Measurements from ENCODE around the gene HS6ST3.

The HS6ST3 gene

DNA sequence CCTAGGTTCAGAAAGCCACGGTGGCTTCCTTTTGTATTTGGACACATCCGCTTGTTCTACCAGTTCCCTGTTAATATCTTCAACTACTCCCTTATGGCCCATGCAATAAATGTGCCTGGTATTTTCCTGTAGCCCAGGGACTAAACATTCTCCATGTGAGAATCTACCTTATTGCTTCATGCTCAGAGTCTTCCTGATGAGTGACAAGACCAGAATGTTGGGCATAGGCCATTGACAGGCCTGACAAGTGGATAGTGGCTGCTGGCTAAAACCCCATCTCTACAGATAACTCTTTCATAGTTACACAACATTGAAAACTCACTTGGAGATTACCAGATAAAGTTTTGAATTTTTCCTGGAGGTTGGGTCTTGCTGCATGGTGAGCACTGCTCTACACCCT, 449.9 kb downstream of the HS6ST3 start:
- WGBS: 96% methylated on average over 2 of the region's 2 CpGs
- H2BK120ac ChIP-seq (ENCODE audit: low read depth, low read length): no peak overlapping the region
- H3K36me3 ChIP-seq (ENCODE audit: control insufficient read depth in 1 of 2, insufficient read depth in 2 of 2, low read depth in 1 of 2, low read length in 2 of 2): no peaks in the 10 kb centered on the region
- H3K4me1 ChIP-seq (ENCODE audit: control insufficient read depth, insufficient read depth, low read depth, low read length): no peaks in the 10 kb centered on the region
- no peak overlapping the region for H3K4me2 ChIP-seq (ENCODE audit: low read length, poor library complexity, severe bottlenecking)
- H2AFZ ChIP-seq (ENCODE audit: low read depth, low read length): no peak overlapping the region
- no peak overlapping the region for H2BK15ac ChIP-seq (ENCODE audit: low read depth, poor library complexity, severe bottlenecking)
- no peak overlapping the region for H4K91ac ChIP-seq (ENCODE audit: low read length)
- no peak overlapping the region for H3K4me3 ChIP-seq (ENCODE audit: insufficient read depth in 1 of 2, low read depth in 1 of 2, low read length in 2 of 2)
- H3K27me3 ChIP-seq (ENCODE audit: control insufficient read depth in 1 of 2, insufficient read depth in 1 of 2, low read length in 2 of 2): no peaks in the 10 kb centered on the region
- H4K8ac ChIP-seq (ENCODE audit: low read length): no peak overlapping the region
- H2BK5ac ChIP-seq (ENCODE audit: low read depth, low read length, poor library complexity, severe bottlenecking): no peak overlapping the region
- no peak overlapping the region for H2BK12ac ChIP-seq (ENCODE audit: low read length in 2 of 2)
- peaks cover 2% of the 10 kb centered on the region for H3K9me3 ChIP-seq (ENCODE audit: control insufficient read depth, low read length)
- H2AK5ac ChIP-seq (ENCODE audit: low read length, severe bottlenecking): no peak overlapping the region
- H3K9ac ChIP-seq (ENCODE audit: low read length): no peak overlapping the region
- no peak overlapping the region for H3K14ac ChIP-seq (ENCODE audit: low read length in 2 of 2)
- H3K23ac ChIP-seq (ENCODE audit: low read length in 2 of 2): no peak overlapping the region
- no peaks in the 10 kb centered on the region for H3K79me1 ChIP-seq (replicated peaks; ENCODE audit: low read length, poor library complexity, severe bottlenecking)
- H3K18ac ChIP-seq (ENCODE audit: low read depth in 1 of 2, low read length in 2 of 2): no peak overlapping the region
- no peak overlapping the region for H3K27ac ChIP-seq (ENCODE audit: low read length, poor library complexity, severe bottlenecking)
- H3K4ac ChIP-seq (ENCODE audit: low read depth in 1 of 2, low read length in 2 of 2): no peak overlapping the region
- DNase-seq: no peak

DNA sequence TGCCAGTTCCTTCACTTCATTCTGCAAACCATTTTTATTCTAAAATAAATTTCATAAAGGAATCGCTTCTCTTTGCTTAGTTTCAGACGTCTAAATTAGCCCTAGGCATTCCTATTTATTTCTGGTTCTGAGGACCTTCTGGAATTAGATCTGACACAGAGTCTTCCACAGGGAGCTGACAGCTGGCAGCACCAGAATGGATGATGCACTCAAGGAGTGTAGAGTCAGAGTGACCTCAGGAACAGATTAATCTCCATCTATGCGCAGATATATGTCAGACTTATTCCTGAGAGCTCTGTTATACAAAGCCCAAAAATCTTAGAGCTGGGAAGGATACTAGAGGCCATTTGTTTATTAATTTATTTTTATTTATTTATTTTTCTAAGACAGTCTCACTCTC, 450.8 kb downstream of the HS6ST3 start:
- no peak overlapping the region for H2BK5ac ChIP-seq (ENCODE audit: low read depth, low read length, poor library complexity, severe bottlenecking)
- no peak overlapping the region for H3K23ac ChIP-seq (ENCODE audit: low read length in 2 of 2)
- H3K9me3 ChIP-seq (ENCODE audit: control insufficient read depth, low read length): peaks cover 2% of the 10 kb centered on the region
- no peaks in the 10 kb centered on the region for H3K4me1 ChIP-seq (ENCODE audit: control insufficient read depth, insufficient read depth, low read depth, low read length)
- no peak overlapping the region for H3K18ac ChIP-seq (ENCODE audit: low read depth in 1 of 2, low read length in 2 of 2)
- no peaks in the 10 kb centered on the region for H3K36me3 ChIP-seq (ENCODE audit: control insufficient read depth in 1 of 2, insufficient read depth in 2 of 2, low read depth in 1 of 2, low read length in 2 of 2)
- peak; percentile 7 for DNase-seq
- H3K9ac ChIP-seq (ENCODE audit: low read length): no peak overlapping the region
- no peak overlapping the region for H3K14ac ChIP-seq (ENCODE audit: low read length in 2 of 2)
- H2AFZ ChIP-seq (ENCODE audit: low read depth, low read length): no peak overlapping the region
- no peak overlapping the region for H4K91ac ChIP-seq (ENCODE audit: low read length)
- H2BK15ac ChIP-seq (ENCODE audit: low read depth, poor library complexity, severe bottlenecking): no peak overlapping the region
- no peaks in the 10 kb centered on the region for H3K27me3 ChIP-seq (ENCODE audit: control insufficient read depth in 1 of 2, insufficient read depth in 1 of 2, low read length in 2 of 2)
- no peak overlapping the region for H2BK12ac ChIP-seq (ENCODE audit: low read length in 2 of 2)
- H2AK5ac ChIP-seq (ENCODE audit: low read length, severe bottlenecking): no peak overlapping the region
- H3K27ac ChIP-seq (ENCODE audit: low read length, poor library complexity, severe bottlenecking): no peak overlapping the region
- H3K4ac ChIP-seq (ENCODE audit: low read depth in 1 of 2, low read length in 2 of 2): no peak overlapping the region
- H2BK120ac ChIP-seq (ENCODE audit: low read depth, low read length): no peak overlapping the region
- no peak overlapping the region for H4K8ac ChIP-seq (ENCODE audit: low read length)
- no peak overlapping the region for H3K4me2 ChIP-seq (ENCODE audit: low read length, poor library complexity, severe bottlenecking)
- H3K4me3 ChIP-seq (ENCODE audit: insufficient read depth in 1 of 2, low read depth in 1 of 2, low read length in 2 of 2): no peak overlapping the region
- H3K79me1 ChIP-seq (replicated peaks; ENCODE audit: low read length, poor library complexity, severe bottlenecking): no peaks in the 10 kb centered on the region
- 88% methylated on average over 2 of the region's 3 CpGs for WGBS

DNA sequence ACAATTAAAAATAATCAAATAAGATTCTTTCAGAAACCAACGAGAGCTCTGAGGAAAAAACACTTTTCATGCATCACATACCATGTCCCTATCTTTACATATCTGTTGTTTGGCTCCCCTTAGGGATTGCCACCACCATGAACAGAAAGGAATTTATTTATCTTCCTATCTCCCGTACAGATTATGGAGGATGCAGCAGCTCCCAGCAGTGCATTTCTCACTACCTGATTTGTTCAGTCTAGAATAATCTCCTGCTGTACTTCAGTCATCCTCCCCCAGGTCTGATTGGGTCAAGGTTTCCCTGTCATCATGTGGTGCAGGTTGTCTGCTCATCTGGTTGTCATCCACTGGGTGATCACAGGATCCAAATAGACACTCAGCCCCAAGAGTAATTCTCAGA, 453.1 kb downstream of the HS6ST3 start:
- Histone ChIP-seq H2AFZ (ENCODE audit: low read depth, low read length) (no peak overlapping the region), H3K79me1 (replicated peaks; ENCODE audit: low read length, poor library complexity, severe bottlenecking) (no peaks in the 10 kb centered on the region), H3K14ac (ENCODE audit: low read length in 2 of 2) (no peak overlapping the region), H3K9ac (ENCODE audit: low read length) (no peak overlapping the region), H3K27me3 (ENCODE audit: control insufficient read depth in 1 of 2, insufficient read depth in 1 of 2, low read length in 2 of 2) (no peaks in the 10 kb centered on the region), H4K91ac (ENCODE audit: low read length) (no peak overlapping the region), H2BK5ac (ENCODE audit: low read depth, low read length, poor library complexity, severe bottlenecking) (no peak overlapping the region), H3K4ac (ENCODE audit: low read depth in 1 of 2, low read length in 2 of 2) (no peak overlapping the region), H2BK120ac (ENCODE audit: low read depth, low read length) (no peak overlapping the region), H2AK5ac (ENCODE audit: low read length, severe bottlenecking) (no peak overlapping the region), H3K4me3 (ENCODE audit: insufficient read depth in 1 of 2, low read depth in 1 of 2, low read length in 2 of 2) (no peak overlapping the region), H3K27ac (ENCODE audit: low read length, poor library complexity, severe bottlenecking) (no peak overlapping the region), H3K23ac (ENCODE audit: low read length in 2 of 2) (no peak overlapping the region), H3K36me3 (ENCODE audit: control insufficient read depth in 1 of 2, insufficient read depth in 2 of 2, low read depth in 1 of 2, low read length in 2 of 2) (no peaks in the 10 kb centered on the region), H3K4me1 (ENCODE audit: control insufficient read depth, insufficient read depth, low read depth, low read length) (no peaks in the 10 kb centered on the region), H3K4me2 (ENCODE audit: low read length, poor library complexity, severe bottlenecking) (no peak overlapping the region), H2BK12ac (ENCODE audit: low read length in 2 of 2) (no peak overlapping the region), H2BK15ac (ENCODE audit: low read depth, poor library complexity, severe bottlenecking) (no peak overlapping the region), H4K8ac (ENCODE audit: low read length) (no peak overlapping the region), H3K18ac (ENCODE audit: low read depth in 1 of 2, low read length in 2 of 2) (no peak overlapping the region), H3K9me3 (ENCODE audit: control insufficient read depth, low read length) (peaks cover 2% of the 10 kb centered on the region)
- WGBS: 85% methylated on average over 2 of the region's 2 CpGs
- no peak for DNase-seq

DNA sequence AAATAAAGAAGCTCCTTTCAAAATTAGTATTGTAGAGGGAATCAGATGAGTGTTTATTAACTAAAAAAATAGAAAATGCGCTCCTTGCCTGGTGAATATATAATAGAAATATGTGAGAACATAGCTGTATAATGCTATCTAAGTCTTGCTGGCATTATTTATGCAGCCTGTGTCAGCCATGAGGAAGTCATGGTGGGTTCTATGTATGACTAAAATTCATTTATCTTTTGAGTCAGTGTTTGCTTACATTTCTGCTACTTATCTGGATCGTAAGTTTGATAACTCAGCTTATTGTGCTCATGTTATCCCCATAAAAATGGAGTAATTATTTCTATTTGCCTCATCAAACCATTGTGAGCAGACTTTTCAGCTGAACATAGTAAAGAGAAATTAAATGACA, 455.1 kb downstream of the HS6ST3 start:
- Histone ChIP-seq H3K79me1 (replicated peaks; ENCODE audit: low read length, poor library complexity, severe bottlenecking) (no peaks in the 10 kb centered on the region), H3K23ac (ENCODE audit: low read length in 2 of 2) (no peak overlapping the region), H3K27me3 (ENCODE audit: control insufficient read depth in 1 of 2, insufficient read depth in 1 of 2, low read length in 2 of 2) (no peaks in the 10 kb centered on the region), H3K36me3 (ENCODE audit: control insufficient read depth in 1 of 2, insufficient read depth in 2 of 2, low read depth in 1 of 2, low read length in 2 of 2) (no peaks in the 10 kb centered on the region), H3K4me2 (ENCODE audit: low read length, poor library complexity, severe bottlenecking) (no peak overlapping the region), H2AK5ac (ENCODE audit: low read length, severe bottlenecking) (no peak overlapping the region), H2BK5ac (ENCODE audit: low read depth, low read length, poor library complexity, severe bottlenecking) (no peak overlapping the region), H2BK12ac (ENCODE audit: low read length in 2 of 2) (no peak overlapping the region), H3K4ac (ENCODE audit: low read depth in 1 of 2, low read length in 2 of 2) (no peak overlapping the region), H2BK15ac (ENCODE audit: low read depth, poor library complexity, severe bottlenecking) (no peak overlapping the region), H4K8ac (ENCODE audit: low read length) (no peak overlapping the region), H4K91ac (ENCODE audit: low read length) (no peak overlapping the region), H3K9me3 (ENCODE audit: control insufficient read depth, low read length) (peaks cover 6% of the 10 kb centered on the region), H3K4me3 (ENCODE audit: insufficient read depth in 1 of 2, low read depth in 1 of 2, low read length in 2 of 2) (no peak overlapping the region), H3K14ac (ENCODE audit: low read length in 2 of 2) (no peak overlapping the region), H2BK120ac (ENCODE audit: low read depth, low read length) (no peak overlapping the region), H3K4me1 (ENCODE audit: control insufficient read depth, insufficient read depth, low read depth, low read length) (no peaks in the 10 kb centered on the region), H3K9ac (ENCODE audit: low read length) (no peak overlapping the region), H2AFZ (ENCODE audit: low read depth, low read length) (no peak overlapping the region), H3K27ac (ENCODE audit: low read length, poor library complexity, severe bottlenecking) (no peak overlapping the region), H3K18ac (ENCODE audit: low read depth in 1 of 2, low read length in 2 of 2) (no peak overlapping the region)
- peak; percentile 17 for DNase-seq
- 83% methylated on average over 1 of the region's 2 CpGs for WGBS
